ENCODE results near the gene DYDC1.

- TF ChIP-seq CTCF (IDR thresholded peaks at IDR 0.05): no peak
- no peak for TF ChIP-seq POLR2A (IDR thresholded peaks at IDR 0.05)
Measured at GRCh38 chr10:80382989-80383388, 26.4 kb upstream of the DYDC1 start.

All from lower leg skin (tissue), 3 donors.